GM19099 (cell line): Measurements from ENCODE around the gene NOP53.

ENCODE experiments used
- POLR2A ChIP-seq: IDR thresholded peaks from 3 replicates; pipeline ENCODE4 v1.6.1; 2011; ENCODE audit warnings: low read depth; ENCODE audit not compliant: insufficient read length; ENCODE audit errors: extremely low read depth

Gene NOP53

GRCh38 chr19:47761566-47761965 lies 16.2 kb downstream of the NOP53 start:
- no peak for TF ChIP-seq POLR2A

- TF ChIP-seq POLR2A, result no peak
These were observed 16.8 kb downstream of the NOP53 start for GRCh38 chr19:47762151-47762550.

- no peak for TF ChIP-seq POLR2A
These were observed 17.4 kb downstream of the NOP53 start for GRCh38 chr19:47762615-47763308.

GRCh38 chr19:47765523-47766358 lies 20.4 kb downstream of the NOP53 start:
- TF ChIP-seq POLR2A, result no peak

- no peak for TF ChIP-seq POLR2A
These were observed 20.9 kb downstream of the NOP53 start for GRCh38 chr19:47766359-47766620.

GRCh38 chr19:47766670-47767069 lies 21.3 kb downstream of the NOP53 start:
- TF ChIP-seq POLR2A, result no peak

GRCh38 chr19:47767349-47767748 lies 22.0 kb downstream of the NOP53 start:
- TF ChIP-seq POLR2A, result no peak

GRCh38 chr19:47768604-47769003 lies 23.3 kb downstream of the NOP53 start:
- TF ChIP-seq POLR2A, result no peak

- TF ChIP-seq POLR2A, result no peak
These were observed 24.2 kb downstream of the NOP53 start for GRCh38 chr19:47769534-47769933.

- TF ChIP-seq POLR2A, result no peak
These were observed 31.2 kb downstream of the NOP53 start for GRCh38 chr19:47776568-47776967.

- peak; percentile 99 for TF ChIP-seq POLR2A
These were observed 33.0 kb downstream of the NOP53 start, which contains the start of gene SELENOW for GRCh38 chr19:47778049-47778953. TSS of gene SELENOW (plus strand) at chr19:47778703. CDS start at chr19:47778786, 83 bp downstream.

- TF ChIP-seq POLR2A, result no peak
These were observed 33.6 kb downstream of the NOP53 start for GRCh38 chr19:47778954-47779351.

- no peak for TF ChIP-seq POLR2A
These were observed 34.3 kb downstream of the NOP53 start for GRCh38 chr19:47779524-47780214.

GRCh38 chr19:47780215-47780551 lies 34.8 kb downstream of the NOP53 start:
- no peak for TF ChIP-seq POLR2A
